ENCODE measurements around the gene MARCHF10. TPM values are rescaled to one million over a fixed set of nuclear protein-coding genes. Genes with fewer than 3 reads are reported as not detected.

MARCHF10 gene
- total RNA-seq, 1 donor from 2014 or later: not detected

- intact Hi-C loops (cut with micrococcal nuclease): no loop called here
- Histone ChIP-seq H3K4me3 (no peak overlapping the region), H3K36me3 (no peaks in the 10 kb centered on the region), H3K27ac (replicated peaks) (no peak overlapping the region), H3K9me3 (replicated peaks) (no peaks in the 10 kb centered on the region), H3K27me3 (ENCODE audit: low read depth) (peaks cover 10% of the 10 kb centered on the region), H3K4me1 (no peaks in the 10 kb centered on the region)
- TF ChIP-seq CTCF (IDR thresholded peaks at IDR 0.05; ENCODE audit: borderline replicate concordance): no peak
- DNase-seq: no peak
Observed at GRCh38 chr17:62716834-62717588, 91.1 kb downstream of the MARCHF10 start.

GRCh38 chr17:62715882-62716390 lies 92.2 kb downstream of the MARCHF10 start:
- peaks cover 10% of the 10 kb centered on the region for H3K27me3 ChIP-seq (ENCODE audit: low read depth)
- no peak overlapping the region for H3K27ac ChIP-seq (replicated peaks)
- no peaks in the 10 kb centered on the region for H3K4me1 ChIP-seq
- intact Hi-C loops (cut with micrococcal nuclease): no loop called here
- H3K9me3 ChIP-seq (replicated peaks): no peaks in the 10 kb centered on the region
- no peak for TF ChIP-seq CTCF (IDR thresholded peaks at IDR 0.05; ENCODE audit: borderline replicate concordance)
- no peaks in the 10 kb centered on the region for H3K36me3 ChIP-seq
- H3K4me3 ChIP-seq: no peak overlapping the region
- no peak for DNase-seq

- no peaks in the 10 kb centered on the region for H3K36me3 ChIP-seq
- intact Hi-C loops (cut with micrococcal nuclease): no loop called here
- H3K4me3 ChIP-seq: no peak overlapping the region
- no peaks in the 10 kb centered on the region for H3K9me3 ChIP-seq (replicated peaks)
- peaks cover 5% of the 10 kb centered on the region for H3K27me3 ChIP-seq (ENCODE audit: low read depth)
- no peak for DNase-seq
- no peak for TF ChIP-seq CTCF (IDR thresholded peaks at IDR 0.05; ENCODE audit: borderline replicate concordance)
- H3K4me1 ChIP-seq: no peaks in the 10 kb centered on the region
- H3K27ac ChIP-seq (replicated peaks): no peak overlapping the region
Observed at GRCh38 chr17:62714016-62714777, 93.9 kb downstream of the MARCHF10 start.

- no peak for DNase-seq
- peaks cover under 1% of the 10 kb centered on the region for H3K27me3 ChIP-seq (ENCODE audit: low read depth)
- no peak for TF ChIP-seq CTCF (IDR thresholded peaks at IDR 0.05; ENCODE audit: borderline replicate concordance)
- intact Hi-C loops (cut with micrococcal nuclease): no loop called here
- no peaks in the 10 kb centered on the region for H3K36me3 ChIP-seq
- no peak overlapping the region for H3K27ac ChIP-seq (replicated peaks)
- H3K4me1 ChIP-seq: no peaks in the 10 kb centered on the region
- peaks cover 6% of the 10 kb centered on the region for H3K9me3 ChIP-seq (replicated peaks)
- H3K4me3 ChIP-seq: no peak overlapping the region
Observed at GRCh38 chr17:62713086-62713881, 94.8 kb downstream of the MARCHF10 start.

DNA sequence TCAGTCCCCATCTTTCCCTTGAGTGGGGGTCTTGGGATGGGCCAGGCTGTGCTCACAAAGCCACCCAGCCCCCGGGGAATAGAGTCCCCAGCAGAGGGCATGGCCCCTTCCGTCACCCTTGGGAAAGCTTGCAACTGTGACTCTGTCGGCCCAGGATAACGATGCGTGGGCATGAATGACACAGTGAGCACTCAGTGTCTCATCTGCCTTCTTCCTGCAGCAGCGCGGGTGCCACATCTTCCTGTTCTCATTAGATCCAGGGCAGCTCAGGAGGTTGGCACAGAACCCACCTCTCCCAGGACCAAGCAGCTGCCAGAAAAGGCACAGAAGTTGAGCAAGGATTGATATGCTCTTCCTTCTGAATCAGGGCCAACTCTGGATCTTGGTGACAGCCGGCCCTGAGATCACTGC lies 95.9 kb downstream of the MARCHF10 start:
- Histone ChIP-seq H3K9me3 (replicated peaks) (peaks cover 7% of the 10 kb centered on the region), H3K27me3 (ENCODE audit: low read depth) (no peaks in the 10 kb centered on the region), H3K36me3 (no peaks in the 10 kb centered on the region), H3K4me1 (no peaks in the 10 kb centered on the region), H3K27ac (replicated peaks) (no peak overlapping the region), H3K4me3 (no peak overlapping the region)
- intact Hi-C loops (cut with micrococcal nuclease): no loop called here
- no peak for TF ChIP-seq CTCF (IDR thresholded peaks at IDR 0.05; ENCODE audit: borderline replicate concordance)
- no peak for DNase-seq

Data from left ventricle myocardium inferior (tissue), 1 donor.